GM13977 (cell line): ENCODE results near the gene TMCC2.

Source experiments
- DNase-seq: peaks from one replicate; pipeline ENCODE4 v3.0.0; 2012; ENCODE audit warnings: low spot score
- in situ Hi-C: fragments of 300-500 bp; cut with MboI; formaldehyde crosslinking; loops from one replicate; pipeline ENCODE4 v1.12.0; 2022; ENCODE audit warnings: low sequenced_read_pairs, low pct_unique_long_range_greater_than_20kb, mixed read lengths, inconsistent platforms; ENCODE audit not compliant: unreplicated experiment
- TF ChIP-seq, protein P1 (sequence below): IDR thresholded peaks from 2 replicates; pipeline ENCODE4 v1.5.1; 2012; ENCODE audit warnings: mild to moderate bottlenecking, control low read depth; ENCODE audit not compliant: insufficient read depth; ENCODE audit errors: extremely low read depth, missing control alignments

TMCC2 gene

DNA sequence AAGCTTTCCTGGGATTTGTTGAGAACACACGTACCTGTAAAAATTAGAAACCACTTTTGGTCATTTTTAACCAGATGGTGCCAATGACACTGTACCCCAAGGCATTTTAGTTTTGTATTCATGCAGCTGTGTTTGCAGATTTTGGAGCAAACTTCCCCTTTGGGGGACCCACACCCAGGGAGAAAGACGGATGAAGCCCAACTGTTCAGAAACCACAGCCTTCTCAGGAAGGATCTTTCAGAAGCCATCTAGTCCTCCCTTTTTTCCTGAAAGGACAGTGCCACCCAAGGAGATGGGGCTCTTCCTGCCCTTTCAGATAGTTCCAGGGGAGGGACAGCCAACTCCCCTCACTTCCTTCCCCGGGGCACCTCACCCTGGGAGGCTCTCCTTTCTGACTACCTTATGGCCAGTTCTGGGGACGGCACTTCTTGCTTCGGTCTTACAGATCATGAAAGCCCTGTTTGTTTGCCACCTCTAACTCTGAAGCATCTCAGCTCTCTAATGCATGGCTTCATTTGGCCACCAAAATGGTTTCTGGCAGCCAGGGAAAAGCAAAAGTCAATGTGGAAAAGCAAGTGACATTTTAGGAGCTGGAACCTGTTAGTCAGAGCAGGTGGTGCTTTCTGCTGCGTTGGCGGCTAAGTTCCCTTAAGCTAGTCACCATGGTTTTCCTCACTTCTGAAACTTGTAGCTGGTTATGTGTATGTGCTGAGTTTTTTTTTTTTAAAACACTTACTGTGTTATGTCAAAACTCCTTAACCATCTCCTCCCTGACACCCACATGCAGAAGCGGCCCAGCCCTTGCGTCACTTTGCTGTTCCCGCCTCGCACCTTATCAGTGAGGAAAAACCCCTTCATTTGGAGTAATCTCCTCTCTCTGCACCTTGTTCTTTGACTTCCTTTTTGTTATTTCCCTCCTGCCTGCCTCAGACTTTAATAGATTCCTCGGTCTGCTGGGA lies 10.1 kb downstream of the TMCC2 start:
- in situ Hi-C loops, result no loop called here
- TF ChIP-seq, protein P1, sequence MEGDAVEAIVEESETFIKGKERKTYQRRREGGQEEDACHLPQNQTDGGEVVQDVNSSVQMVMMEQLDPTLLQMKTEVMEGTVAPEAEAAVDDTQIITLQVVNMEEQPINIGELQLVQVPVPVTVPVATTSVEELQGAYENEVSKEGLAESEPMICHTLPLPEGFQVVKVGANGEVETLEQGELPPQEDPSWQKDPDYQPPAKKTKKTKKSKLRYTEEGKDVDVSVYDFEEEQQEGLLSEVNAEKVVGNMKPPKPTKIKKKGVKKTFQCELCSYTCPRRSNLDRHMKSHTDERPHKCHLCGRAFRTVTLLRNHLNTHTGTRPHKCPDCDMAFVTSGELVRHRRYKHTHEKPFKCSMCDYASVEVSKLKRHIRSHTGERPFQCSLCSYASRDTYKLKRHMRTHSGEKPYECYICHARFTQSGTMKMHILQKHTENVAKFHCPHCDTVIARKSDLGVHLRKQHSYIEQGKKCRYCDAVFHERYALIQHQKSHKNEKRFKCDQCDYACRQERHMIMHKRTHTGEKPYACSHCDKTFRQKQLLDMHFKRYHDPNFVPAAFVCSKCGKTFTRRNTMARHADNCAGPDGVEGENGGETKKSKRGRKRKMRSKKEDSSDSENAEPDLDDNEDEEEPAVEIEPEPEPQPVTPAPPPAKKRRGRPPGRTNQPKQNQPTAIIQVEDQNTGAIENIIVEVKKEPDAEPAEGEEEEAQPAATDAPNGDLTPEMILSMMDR, result no peak
- peak; percentile 58 for DNase-seq

DNA sequence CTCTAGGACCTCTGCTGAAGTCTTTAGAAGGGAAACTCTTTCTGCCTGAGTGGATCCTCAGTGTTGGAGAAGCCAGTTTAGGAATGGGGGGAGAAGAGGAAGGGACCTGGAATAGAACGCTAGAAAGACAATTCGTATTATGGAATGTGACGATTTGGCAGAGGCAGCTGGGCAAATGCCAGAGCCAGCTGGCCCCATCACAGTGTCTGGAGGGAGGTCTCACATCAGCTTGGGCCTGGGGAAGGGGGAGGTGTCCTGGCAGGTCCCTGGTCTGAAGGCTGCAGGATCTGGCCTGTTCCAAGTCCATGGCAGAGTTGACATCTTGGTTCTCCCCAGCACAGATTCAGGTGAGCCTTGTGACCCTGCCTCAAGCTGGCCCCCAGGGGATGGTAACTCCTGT lies 11.3 kb downstream of the TMCC2 start:
- TF ChIP-seq, protein P1, result no peak
- in situ Hi-C loops, result no loop called here
- DNase-seq, result no peak

DNA sequence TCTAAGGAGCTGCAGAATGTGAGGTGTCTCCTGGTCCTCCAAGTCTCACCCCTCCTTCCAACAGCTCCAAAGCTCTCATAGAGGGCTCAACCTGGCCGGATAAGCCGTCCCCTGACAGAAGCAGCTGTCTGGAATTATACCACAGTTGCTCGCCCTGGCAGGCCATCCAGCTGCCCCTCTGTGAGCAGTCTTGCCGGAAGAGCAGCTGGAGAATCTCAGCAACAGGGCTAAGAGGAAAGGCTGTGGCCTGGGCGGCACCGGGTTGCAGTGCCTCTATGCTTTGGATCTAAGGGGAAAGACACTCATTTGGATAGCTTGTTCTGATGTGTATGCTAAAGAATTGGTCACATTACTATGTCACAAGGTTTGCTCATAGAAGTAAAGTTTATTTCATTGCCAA lies 12.4 kb downstream of the TMCC2 start:
- in situ Hi-C loops, result no loop called here
- DNase-seq, result no peak
- TF ChIP-seq, protein P1, result no peak

DNA sequence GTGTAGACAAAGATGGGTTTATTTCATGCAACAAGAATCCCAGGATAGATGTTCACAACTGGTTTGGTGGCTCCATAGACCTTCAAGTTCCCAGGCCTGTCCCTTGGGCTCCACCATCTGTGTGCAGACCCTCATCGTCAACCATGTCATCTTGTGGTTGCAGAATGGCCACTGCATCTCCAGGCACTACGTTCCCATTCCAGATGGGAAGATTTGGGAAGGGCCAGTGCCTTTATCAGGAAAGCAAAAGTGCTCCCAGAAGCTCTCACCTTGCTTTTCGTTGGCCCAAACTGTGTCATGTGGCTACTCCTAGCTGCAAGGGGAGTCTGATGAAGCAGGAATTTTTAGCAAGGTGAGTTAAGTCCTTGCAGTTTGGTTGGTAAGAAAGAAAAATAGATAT lies 12.8 kb downstream of the TMCC2 start:
- TF ChIP-seq, protein P1, result no peak
- DNase-seq, result no peak
- in situ Hi-C loops, result no loop called here

DNA sequence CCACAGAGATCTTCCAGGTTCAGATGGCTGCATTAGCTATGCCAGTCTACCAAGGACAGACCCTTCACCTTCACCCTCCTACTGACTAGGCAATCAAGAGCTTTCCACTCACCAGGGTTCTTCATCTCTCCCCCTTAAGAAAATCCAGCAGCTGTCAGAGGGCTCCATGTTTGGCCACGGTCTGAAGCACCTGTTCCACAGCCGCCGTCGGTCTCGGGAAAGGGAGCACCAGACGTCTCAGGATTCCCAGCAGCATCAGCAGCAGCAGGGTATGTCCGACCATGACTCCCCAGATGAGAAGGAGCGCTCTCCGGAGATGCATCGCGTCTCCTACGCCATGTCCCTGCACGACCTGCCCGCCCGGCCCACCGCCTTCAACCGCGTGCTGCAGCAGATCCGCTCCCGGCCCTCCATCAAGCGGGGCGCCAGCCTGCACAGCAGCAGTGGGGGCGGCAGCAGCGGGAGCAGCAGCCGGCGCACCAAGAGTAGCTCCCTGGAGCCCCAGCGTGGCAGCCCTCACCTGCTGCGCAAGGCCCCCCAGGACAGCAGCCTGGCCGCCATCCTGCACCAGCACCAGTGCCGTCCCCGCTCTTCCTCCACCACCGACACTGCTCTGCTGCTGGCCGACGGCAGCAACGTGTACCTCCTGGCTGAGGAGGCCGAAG lies 13.8 kb downstream of the TMCC2 start:
- in situ Hi-C loops, result no loop called here
- no peak for DNase-seq
- TF ChIP-seq, protein P1, result no peak

DNA sequence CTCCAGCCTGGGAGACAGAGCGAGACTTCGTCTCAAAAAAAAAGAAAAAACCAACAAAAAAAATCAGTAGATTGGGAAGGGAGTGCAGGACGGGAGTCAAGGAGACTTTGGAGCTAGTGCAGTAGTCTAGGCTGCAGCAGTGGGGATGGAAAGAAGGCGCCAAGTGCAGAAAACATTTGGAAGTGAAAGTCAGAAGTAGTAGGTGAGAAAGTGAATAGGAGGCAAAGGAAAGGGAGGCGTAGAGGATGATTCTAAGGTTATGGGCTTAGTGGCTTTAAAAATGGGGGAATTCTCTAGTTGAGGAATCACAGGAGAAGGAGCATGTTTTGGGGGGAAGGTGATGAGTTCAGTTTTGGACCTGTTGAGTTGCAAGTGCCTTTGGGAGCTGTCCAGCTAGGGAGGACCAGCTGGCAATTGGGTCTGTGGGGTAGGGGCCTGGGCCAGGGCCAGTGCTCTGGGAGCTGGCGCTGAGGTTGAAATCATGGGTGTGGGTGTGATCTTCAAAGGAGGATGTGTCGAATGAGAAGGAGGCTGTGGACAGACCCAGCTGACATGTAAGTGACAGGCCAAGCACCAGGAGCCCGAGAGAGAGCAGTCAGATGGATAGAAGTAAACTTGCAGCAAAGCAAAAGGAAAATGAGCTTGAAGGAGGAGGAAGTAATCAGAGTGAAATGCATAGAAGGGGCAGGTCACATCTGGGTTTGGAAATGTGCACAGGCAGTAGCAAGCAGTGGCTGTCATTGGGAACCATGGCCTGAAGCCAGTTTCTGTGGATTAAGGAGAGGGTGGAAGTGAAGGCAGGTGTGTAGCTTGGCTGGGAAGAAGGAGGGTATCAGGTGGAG lies 15.8 kb downstream of the TMCC2 start:
- in situ Hi-C loops, result no loop called here
- TF ChIP-seq, protein P1, result no peak
- no peak for DNase-seq
